ENCODE measurements around the gene ANKRD10.
"Not testable (repeated sequence)": the region's sequence is repeated elsewhere in the genome, so short reads cannot be mapped to it uniquely, and the experiment has no call there.

Gene ANKRD10

GRCh38 chr13:110866491-110867170 is 48.2 kb downstream of the ANKRD10 start:
- no peak for DNase-seq (ENCODE audit: low spot score)

DNA sequence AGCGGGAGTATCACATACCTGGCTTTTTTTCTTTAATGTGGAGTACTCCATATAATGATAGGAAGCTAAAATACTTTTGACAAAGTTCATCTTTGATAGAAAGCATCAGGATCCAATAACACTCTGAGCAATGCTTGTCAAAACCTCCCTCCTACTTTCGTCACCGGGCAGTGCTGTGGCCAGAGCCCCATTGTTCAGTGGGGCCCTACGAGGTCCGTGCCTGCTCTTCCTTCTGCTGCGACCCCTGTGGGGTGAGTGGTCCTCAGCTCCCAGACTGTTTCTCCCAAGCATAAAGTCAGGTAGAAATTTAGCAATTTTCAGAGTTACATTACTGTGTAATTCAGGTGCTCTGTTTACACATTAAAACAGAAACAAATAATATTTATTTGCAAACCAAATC is 51.2 kb downstream of the ANKRD10 start:
- no peak for DNase-seq (ENCODE audit: low spot score)

- no peak for DNase-seq (ENCODE audit: low spot score)
These were observed 53.9 kb downstream of the ANKRD10 start for GRCh38 chr13:110860983-110861382.

DNA sequence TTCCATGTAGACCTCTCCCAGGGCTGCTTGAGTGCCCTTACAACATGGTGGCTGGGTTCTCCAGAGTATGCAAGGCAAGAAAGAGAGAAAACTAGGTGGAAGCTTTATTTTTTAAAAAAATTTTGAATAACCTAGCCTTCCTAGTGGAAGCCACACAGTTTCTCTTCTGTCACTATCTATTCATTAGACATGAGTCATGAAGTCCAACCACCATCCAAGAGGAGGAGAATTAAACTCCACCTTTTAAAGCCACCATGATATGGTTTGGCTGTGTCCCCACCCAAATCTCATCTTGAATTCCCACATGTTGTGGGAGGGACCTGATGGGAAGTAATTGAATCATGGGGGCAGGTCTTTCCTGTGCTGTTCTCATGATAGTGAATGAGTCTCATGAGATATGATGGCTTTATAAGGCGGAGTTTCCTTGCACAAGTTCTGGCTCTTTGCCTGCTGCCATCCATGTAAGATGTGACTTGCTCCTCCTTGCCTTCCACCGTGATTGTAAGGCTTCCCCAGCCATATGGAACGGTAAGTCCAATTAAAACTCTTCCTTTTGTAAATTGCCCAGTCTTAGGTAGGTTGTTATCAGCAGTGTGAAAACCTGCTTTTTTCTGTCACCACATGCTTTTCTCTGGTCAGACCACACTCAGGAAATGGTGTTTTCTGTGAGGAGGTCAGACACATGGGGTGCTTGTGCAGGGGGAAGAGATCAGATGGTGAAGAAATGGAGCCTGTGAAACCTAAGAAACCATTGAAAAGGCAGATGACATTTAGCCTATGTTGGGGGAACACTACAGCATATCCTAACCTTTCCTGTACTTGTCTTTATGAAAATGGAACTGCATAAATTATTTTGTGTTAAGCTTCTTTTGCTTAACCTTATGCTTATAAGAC is 57.7 kb downstream of the ANKRD10 start:
- no peak for DNase-seq (ENCODE audit: low spot score)

- DNase-seq (ENCODE audit: low spot score): no peak
These were observed 59.5 kb downstream of the ANKRD10 start for GRCh38 chr13:110855363-110855762.

DNA sequence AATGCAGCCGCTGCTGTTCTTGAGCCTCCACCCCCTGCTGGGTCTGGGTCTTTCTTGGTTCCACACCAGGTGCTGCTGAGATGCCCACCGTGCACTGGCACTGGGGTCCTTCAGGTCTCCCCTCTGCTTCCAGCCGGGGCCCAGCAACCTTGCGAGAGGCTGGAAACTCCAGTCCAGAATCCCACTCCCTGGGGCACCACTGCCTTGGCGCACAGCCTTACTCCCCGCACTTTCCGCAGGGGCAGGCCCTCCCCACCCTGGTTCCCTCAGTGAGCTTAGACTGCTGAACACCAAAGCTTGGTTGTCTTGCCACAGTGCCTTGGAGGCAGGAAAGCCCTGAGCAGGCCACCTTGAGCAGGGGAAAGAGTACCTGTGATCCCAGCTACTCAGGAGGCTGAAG is 60.0 kb downstream of the ANKRD10 start:
- DNase-seq (ENCODE audit: low spot score): no peak

- no peak for DNase-seq (ENCODE audit: low spot score)
These were observed 61.6 kb downstream of the ANKRD10 start for GRCh38 chr13:110853235-110853721.

- no peak for DNase-seq (ENCODE audit: low spot score)
These were observed 64.0 kb downstream of the ANKRD10 start for GRCh38 chr13:110850840-110851239.

GRCh38 chr13:110850006-110850405 is 64.9 kb downstream of the ANKRD10 start:
- no peak for DNase-seq (ENCODE audit: low spot score)

DNA sequence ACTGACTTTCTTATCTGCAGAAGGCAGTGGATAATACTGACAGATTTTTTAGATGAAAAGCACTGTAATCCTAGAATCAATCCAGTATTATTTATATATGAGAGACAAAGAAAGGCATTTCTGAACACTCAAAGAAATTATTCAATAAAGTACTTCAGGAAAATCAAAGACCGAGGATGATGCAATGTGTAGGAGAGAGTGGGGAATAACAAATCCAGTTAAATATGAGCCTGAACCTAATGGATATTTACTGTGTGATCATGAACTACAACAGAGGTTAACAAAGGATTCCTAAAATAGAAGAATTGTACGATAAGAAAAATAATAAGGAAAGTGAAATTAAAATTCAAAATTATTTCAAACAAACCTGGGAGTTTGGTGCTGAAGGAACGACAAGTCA is 69.3 kb downstream of the ANKRD10 start:
- DNase-seq (ENCODE audit: low spot score): no peak

- DNase-seq (ENCODE audit: low spot score): no peak
These were observed 73.0 kb downstream of the ANKRD10 start for GRCh38 chr13:110841846-110842245.

GRCh38 chr13:110841406-110841805 is 73.5 kb downstream of the ANKRD10 start:
- DNase-seq (ENCODE audit: low spot score): no peak

DNA sequence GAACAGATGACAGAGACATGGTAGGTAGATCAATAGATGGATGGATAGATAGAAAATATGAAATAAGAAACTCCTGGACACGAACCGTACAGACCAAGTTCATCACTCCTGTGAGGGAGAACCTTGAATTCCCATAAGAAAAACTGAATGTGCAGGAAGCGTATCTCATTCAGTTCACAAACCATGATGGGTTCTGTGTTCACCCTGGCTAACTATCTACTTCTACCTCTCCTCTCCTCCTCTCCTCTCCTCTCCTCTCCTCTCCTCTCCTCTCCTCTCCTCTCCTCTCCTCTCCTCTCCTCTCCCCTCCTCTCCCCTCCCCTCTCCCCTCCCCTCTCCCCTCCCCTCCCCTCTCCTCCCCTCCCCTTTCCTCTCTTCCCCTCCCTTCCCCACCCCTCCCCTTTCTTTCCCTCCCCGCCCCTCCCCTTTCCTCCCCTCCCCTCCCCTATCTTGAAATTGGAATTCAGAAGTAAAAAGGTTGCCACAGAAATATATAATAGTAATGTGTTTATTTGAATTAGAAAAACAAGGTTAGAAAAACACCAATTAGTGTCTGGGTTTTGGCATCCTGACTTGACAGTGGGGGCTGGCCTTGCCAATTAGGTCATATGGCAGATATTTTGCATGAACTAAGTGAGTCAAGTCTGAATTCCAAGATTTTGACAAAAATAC is 75.9 kb downstream of the ANKRD10 start:
- no peak for DNase-seq (ENCODE audit: low spot score)

- no peak for DNase-seq (ENCODE audit: low spot score)
These were observed 76.8 kb downstream of the ANKRD10 start for GRCh38 chr13:110838116-110838515.

DNA sequence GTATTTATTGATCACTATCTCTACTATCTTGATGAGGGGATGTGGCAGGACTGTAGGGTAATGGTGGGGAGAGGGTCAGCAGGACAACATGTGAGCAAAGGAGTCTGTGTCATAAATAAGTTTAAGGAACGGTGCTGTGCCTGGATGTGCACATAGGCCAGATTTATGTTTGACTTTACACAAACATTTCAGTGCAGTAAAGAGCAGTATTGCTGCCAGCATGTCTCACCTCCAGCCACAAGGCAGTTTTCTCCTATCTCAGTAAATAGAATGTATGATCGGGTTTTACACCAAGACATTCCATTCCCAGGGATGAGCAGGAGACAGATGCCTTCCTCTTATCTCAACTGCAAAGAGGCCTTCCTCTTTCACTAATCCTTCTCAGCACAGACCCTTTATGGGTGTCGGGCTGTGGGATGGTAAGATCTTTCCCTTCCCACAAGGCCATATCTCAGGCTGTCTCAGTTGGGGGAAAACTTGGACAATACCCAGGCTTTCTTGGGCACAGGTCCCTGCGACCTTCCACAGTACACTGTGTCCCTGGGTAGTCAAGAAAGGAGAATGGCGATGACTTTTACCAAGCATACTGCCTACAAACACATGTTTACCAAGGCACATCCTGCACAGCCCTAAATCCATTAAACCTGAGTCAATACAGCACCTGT is 77.3 kb downstream of the ANKRD10 start:
- DNase-seq (ENCODE audit: low spot score): not testable (repeated sequence)

DNA sequence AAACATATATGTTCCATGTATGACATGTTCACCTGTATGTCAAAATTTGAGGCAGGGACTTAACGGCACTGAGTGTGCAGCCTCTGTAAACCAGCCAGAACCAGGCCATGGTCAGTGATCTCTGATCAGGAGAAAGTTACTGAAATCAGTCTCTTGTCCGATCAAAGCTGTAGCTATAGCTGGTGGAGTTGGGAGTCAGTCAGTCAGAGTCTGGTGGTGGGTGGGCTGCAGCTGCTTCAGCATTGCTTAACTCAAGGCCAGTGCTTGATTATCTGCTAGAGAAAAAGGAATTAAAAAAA is 78.3 kb downstream of the ANKRD10 start:
- DNase-seq (ENCODE audit: low spot score): no peak

GRCh38 chr13:110835721-110836604 is 78.9 kb downstream of the ANKRD10 start:
- DNase-seq (ENCODE audit: low spot score): peak; percentile 19

- no peak for DNase-seq (ENCODE audit: low spot score)
These were observed 80.3 kb downstream of the ANKRD10 start for GRCh38 chr13:110834572-110834971.

DNA sequence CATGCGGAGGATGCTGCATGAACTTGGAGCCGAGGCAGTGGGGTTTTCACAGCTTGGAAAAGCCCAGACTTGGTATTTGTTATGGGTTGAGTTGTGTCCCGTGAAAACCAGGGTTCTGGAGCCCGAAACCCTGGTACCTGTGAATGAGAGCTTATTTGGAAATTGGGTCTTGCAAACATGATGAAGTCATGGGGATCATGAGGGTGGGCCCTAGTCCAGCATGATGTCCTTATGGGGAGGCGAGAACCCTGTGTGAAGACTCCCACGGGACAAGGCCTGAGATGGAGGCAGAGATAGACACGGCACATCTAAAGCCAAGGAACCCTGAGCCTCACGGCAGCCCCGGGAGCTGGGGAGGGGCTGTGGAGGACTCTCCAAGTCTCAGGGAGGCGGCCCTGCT is 82.3 kb downstream of the ANKRD10 start:
- no peak for DNase-seq (ENCODE audit: low spot score)

- DNase-seq (ENCODE audit: low spot score): no peak
These were observed 82.7 kb downstream of the ANKRD10 start for GRCh38 chr13:110832205-110832479.

GRCh38 chr13:110831437-110832204 is 83.2 kb downstream of the ANKRD10 start:
- no peak for DNase-seq (ENCODE audit: low spot score)
